HepG2 (cell line): ENCODE data around the gene GSKIP. TPM values are rescaled to one million over a fixed set of nuclear protein-coding genes. Genes with fewer than 3 reads are reported as not detected.

Source experiments
- ATAC-seq: fragments of 200-7000 bp; cut with Tn5 transposase; 3 replicates; pipeline ENCODE4 v1.9.1; 2020; ENCODE audit warnings: mild to moderate bottlenecking, moderate library complexity
- BruUV-seq: library from RNA; stranded (reverse); fragments of 400-500 nt; replicated peaks from 2 replicates; lab custom pipeline; 2021; lab: Mats Ljungman, UMichigan
- CTCF ChIA-PET: fragments of 300-600 bp; formaldehyde crosslinking; extraction: SDS; loops from one replicate; lab custom pipeline; 2021; ENCODE audit warnings: low total read pairs, inconsistent platforms, low intra/inter-chr PET ratio; lab: Yijun Ruan, JAX
- POLR2A ChIA-PET: fragments of 350-600 bp; sonication (Branson Sonifier 250); formaldehyde crosslinking; loops from one replicate; lab custom pipeline; 2020; ENCODE audit warnings: antibody characterized with exemption, inconsistent platforms; lab: Yijun Ruan, JAX
- DNase-seq: peaks from one replicate; pipeline ENCODE4 v3.0.0-alpha.2; 2015; ENCODE audit warnings: low spot score
- FAIRE-seq: peaks from 3 replicates; lab custom pipeline; 2011; peaks lifted over from hg19 to GRCh38; lab: Jason Lieb, UNC
- H2AFZ ChIP-seq: one replicate; pipeline ENCODE4 v1.6.1; 2011; ENCODE audit warnings: low read length, inconsistent platforms
- H3K27ac ChIP-seq: fragments of 300-600 bp; 3 replicates; pipeline ENCODE4 v1.8.0; 2011; ENCODE audit warnings: mixed run types, mild to moderate bottlenecking, mixed read lengths, low read length, inconsistent platforms; ENCODE audit not compliant: insufficient read depth; ENCODE audit errors: extremely low read length
- H3K27me3 ChIP-seq, 2 experiments: fragments of 200-600 bp in 1 of 2; 2 replicates in 1 of 2; 3 replicates in 1 of 2; pipeline versions ENCODE4 v1.6.0 to v1.8.0; 2011; ENCODE audit warnings: low read length in 2 of 2, mild to moderate bottlenecking in 2 of 2, moderate library complexity in 2 of 2, inconsistent platforms in 1 of 2; ENCODE audit not compliant: insufficient read depth in 2 of 2, control insufficient read depth in 1 of 2
- H3K36me3 ChIP-seq, 2 experiments: fragments of 200-600 bp in 1 of 2; replicated peaks in 1 of 2; 2 replicates in 1 of 2; 3 replicates in 1 of 2; pipeline versions ENCODE4 v1.5.1 to v1.8.0; 2011; ENCODE audit warnings: low read length in 2 of 2, inconsistent platforms in 1 of 2; ENCODE audit not compliant: insufficient read depth in 2 of 2, control insufficient read depth in 1 of 2
- H3K4me1 ChIP-seq: 2 replicates; pipeline ENCODE4 v1.5.1; 2012; ENCODE audit warnings: low read length, inconsistent platforms; ENCODE audit not compliant: insufficient read depth
- H3K4me2 ChIP-seq: 2 replicates; pipeline ENCODE4 v1.6.0; 2011; ENCODE audit warnings: low read depth, low read length, inconsistent platforms
- H3K4me3 ChIP-seq, 3 experiments: fragments of 200-600 bp in 1 of 3; sonication (generic), shearing (Covaris generic) in 1 of 3; replicated peaks in 1 of 3; 2 replicates each; pipeline ENCODE4 v1.5.1; 2011 to 2016; ENCODE audit warnings: low read length in 3 of 3, inconsistent platforms in 2 of 3, low read depth in 2 of 3, mild to moderate bottlenecking in 2 of 3, control low read depth in 1 of 3, mixed read lengths in 1 of 3; ENCODE audit not compliant: insufficient read depth in 1 of 3
- H3K79me2 ChIP-seq: one replicate; pipeline ENCODE4 v1.6.1; 2011; ENCODE audit warnings: low read length, inconsistent platforms; ENCODE audit not compliant: insufficient read depth
- H3K9ac ChIP-seq: 2 replicates; pipeline ENCODE4 v1.6.0; 2011; ENCODE audit warnings: mild to moderate bottlenecking, low read depth, low read length, inconsistent platforms; ENCODE audit not compliant: insufficient read depth
- H3K9me3 ChIP-seq: 2 replicates; pipeline ENCODE4 v1.5.1; 2012; ENCODE audit warnings: mild to moderate bottlenecking, low read length
- H4K20me1 ChIP-seq: 2 replicates; pipeline ENCODE4 v1.6.0; 2011; ENCODE audit warnings: inconsistent platforms, mild to moderate bottlenecking, low read length, moderate library complexity; ENCODE audit not compliant: insufficient read depth
- FOXP1 ChIP-seq, 2 experiments: fragments of 450-650 bp in 1 of 2; IDR thresholded peaks; 2 replicates each; pipeline ENCODE4 v1.6.1; 2017 to 2018; ENCODE audit warnings: antibody characterized with exemption in 1 of 2
- GZF1 ChIP-seq: sonication (generic); formaldehyde crosslinking; IDR thresholded peaks from 2 replicates; pipeline ENCODE4 v1.5.1; 2020; ENCODE audit warnings: mild to moderate bottlenecking, missing genetic modification reagents
- KAT8 ChIP-seq: IDR thresholded peaks from 2 replicates; pipeline ENCODE4 v1.6.1; 2016; ENCODE audit warnings: missing genetic modification reagents, missing compliant biosample characterization
- KLF16 ChIP-seq, 2 experiments: sonication (generic) in 1 of 2; formaldehyde crosslinking in 1 of 2; IDR thresholded peaks; 2 replicates each; pipeline versions ENCODE4 v1.6.1 to v1.8.0; 2016 to 2023; ENCODE audit warnings: missing genetic modification reagents in 2 of 2, missing compliant biosample characterization in 1 of 2
- ONECUT2 ChIP-seq: sonication (generic); formaldehyde crosslinking; IDR thresholded peaks from 2 replicates; pipeline ENCODE4 v1.4.0; 2020; ENCODE audit warnings: missing genetic modification reagents
- PHF8 ChIP-seq: sonication (generic); formaldehyde crosslinking; IDR thresholded peaks from 2 replicates; pipeline ENCODE4 v1.5.0; 2020; ENCODE audit warnings: missing genetic modification reagents
- ZFP41 ChIP-seq: sonication (generic); formaldehyde crosslinking; IDR thresholded peaks from 2 replicates; pipeline ENCODE4 v1.4.0; 2020; ENCODE audit warnings: mild to moderate bottlenecking, missing genetic modification reagents, borderline replicate concordance
- ZNF670 ChIP-seq: sonication (generic); formaldehyde crosslinking; IDR thresholded peaks from 2 replicates; pipeline ENCODE4 v1.8.0; 2022; ENCODE audit warnings: mild to moderate bottlenecking, missing genetic modification reagents, borderline replicate concordance
- WGBS: methylation state at CpG from one replicate; pipeline ENCODE4 v1.1.6; 2017; ENCODE audit warnings: low lambda C conversion rate; 5-methylcytosine and 5-hydroxymethylcytosine counted together
- in situ Hi-C: cut with HindIII; loops from 2 replicates; pipeline ENCODE4 v1.10.0; 2017; ENCODE audit warnings: low pct_unique_long_range_greater_than_20kb; ENCODE audit not compliant: extremely low pct_ligation_motif_present
- intact Hi-C: fragments of 100-400 bp; cut with micrococcal nuclease; formaldehyde crosslinking; loops from one replicate; pipeline ENCODE4 v1.10.0; 2022; ENCODE audit not compliant: unreplicated experiment
- polyA plus RNA-seq, 8 experiments: library from polyadenylated mRNA; depleted of rRNA in 3 of 8; stranded (reverse) in 7 of 8; unstranded in 1 of 8; fragments of >200 nt; fragmentation: Illumina TruSeq in 4 of 8; extraction: Trizol in 4 of 8; gene quantifications; 2 replicates each; pipeline versions ENCODE4 v1.2.1 to v1.2.3, GENCODE V29; 2011 to 2016; ENCODE audit warnings: low read depth in 4 of 8, missing spikeins in 1 of 8, mixed read lengths in 1 of 8; ENCODE audit not compliant: insufficient read depth in 1 of 8
- total RNA-seq, 5 experiments: library from RNA; depleted of rRNA; stranded (reverse); fragments of >200 nt; fragmentation: Illumina TruSeq; extraction: Trizol; gene quantifications; 2 replicates each; pipeline ENCODE4 v1.2.3, GENCODE V29; 2016; ENCODE audit warnings: low read depth in 1 of 5
- TF ChIP-seq, protein P1 (sequence below): sonication (generic); formaldehyde crosslinking; IDR thresholded peaks from 2 replicates; pipeline ENCODE4 v1.5.0; 2020; ENCODE audit warnings: missing genetic modification reagents
- TF ChIP-seq, protein P2 (sequence below): sonication (generic); formaldehyde crosslinking; IDR thresholded peaks from 2 replicates; pipeline ENCODE4 v1.5.1; 2020; ENCODE audit warnings: missing genetic modification reagents, mild to moderate bottlenecking, borderline replicate concordance
- TF ChIP-seq, protein P3 (sequence below): sonication (generic); formaldehyde crosslinking; IDR thresholded peaks from 2 replicates; pipeline ENCODE4 v1.5.1; 2020; ENCODE audit warnings: mild to moderate bottlenecking, missing genetic modification reagents, borderline replicate concordance
- TF ChIP-seq, protein P4 (sequence below): sonication (generic); formaldehyde crosslinking; IDR thresholded peaks from 2 replicates; pipeline ENCODE4; 2020; ENCODE audit warnings: missing genetic modification reagents, mild to moderate bottlenecking, borderline replicate concordance

GSKIP gene
- total and polyA plus RNA-seq, 2 of the 13 experiments (the other 11 are each of a cell fraction or from before 2014, with no cell fraction given) = 12.5 to 27.3 TPM

DNA sequence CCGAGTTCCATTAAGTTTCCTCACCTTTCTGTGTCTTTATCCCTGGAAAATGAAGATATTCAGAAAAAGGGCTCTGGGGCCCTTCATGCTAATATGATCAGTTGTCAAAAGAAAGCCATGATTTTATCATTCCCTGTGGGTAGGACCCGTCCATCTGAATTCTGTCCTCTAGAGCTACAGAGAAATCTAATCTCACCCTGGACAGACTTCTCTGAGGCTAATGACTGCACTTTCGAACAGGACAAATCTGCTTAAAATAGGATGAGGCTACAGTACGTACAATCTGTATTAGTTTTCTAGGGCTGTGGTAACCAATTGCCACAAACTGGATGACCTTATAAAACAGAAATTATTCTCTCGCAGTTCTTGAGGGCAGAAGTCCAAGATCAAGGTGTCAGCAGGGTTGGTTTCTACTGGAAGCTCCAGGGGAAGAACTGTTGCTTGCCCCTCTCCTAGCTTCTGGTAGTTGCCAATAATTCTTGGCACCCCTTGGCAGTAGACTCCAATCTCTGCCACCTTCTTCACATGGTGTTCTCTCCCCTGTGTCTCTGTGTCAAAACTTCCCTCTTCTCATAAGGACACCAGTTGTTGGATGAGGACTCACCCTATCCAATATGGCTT lies 29.9 kb downstream of the GSKIP start:
- Histone ChIP-seq H3K27me3 (no peaks in the 10 kb centered on the region; a peak in 1 of 5 replicates), H3K36me3 (no peaks in the 10 kb centered on the region), H3K4me1 (peaks cover 18% of the 10 kb centered on the region), H4K20me1 (no peaks in the 10 kb centered on the region), H3K9me3 (no peaks in the 10 kb centered on the region), H3K79me2 (no peaks in the 10 kb centered on the region), H3K4me3 (peak overlapping the region in 2 of 3 experiments; percentile 82 to 91; a peak in 2 of 6 replicates), H3K27ac (no peak overlapping the region), H3K9ac (peak overlapping the region; percentile 35; the same call in 1 of the 2 replicates), H3K4me2 (peak overlapping the region; percentile 97), H2AFZ (no peak overlapping the region)
- no peak for DNase-seq
- POLR2A ChIA-PET = no interaction called here
- in situ Hi-C loops (no loop called here), intact Hi-C loops (no loop called here)
- FAIRE-seq = no peak
- BruUV-seq = no TSS peak
- ATAC-seq = no peak
- WGBS = 79% methylated on average over 5 of the region's 5 CpGs
- CTCF ChIA-PET = no interaction called here
- no peak for TF ChIP-seq ZNF670 (CRISPR knock-in tag)
- TF ChIP-seq, protein P1, sequence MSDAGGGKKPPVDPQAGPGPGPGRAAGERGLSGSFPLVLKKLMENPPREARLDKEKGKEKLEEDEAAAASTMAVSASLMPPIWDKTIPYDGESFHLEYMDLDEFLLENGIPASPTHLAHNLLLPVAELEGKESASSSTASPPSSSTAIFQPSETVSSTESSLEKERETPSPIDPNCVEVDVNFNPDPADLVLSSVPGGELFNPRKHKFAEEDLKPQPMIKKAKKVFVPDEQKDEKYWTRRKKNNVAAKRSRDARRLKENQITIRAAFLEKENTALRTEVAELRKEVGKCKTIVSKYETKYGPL (CRISPR knock-in tag) = no peak
- TF ChIP-seq, protein P2, sequence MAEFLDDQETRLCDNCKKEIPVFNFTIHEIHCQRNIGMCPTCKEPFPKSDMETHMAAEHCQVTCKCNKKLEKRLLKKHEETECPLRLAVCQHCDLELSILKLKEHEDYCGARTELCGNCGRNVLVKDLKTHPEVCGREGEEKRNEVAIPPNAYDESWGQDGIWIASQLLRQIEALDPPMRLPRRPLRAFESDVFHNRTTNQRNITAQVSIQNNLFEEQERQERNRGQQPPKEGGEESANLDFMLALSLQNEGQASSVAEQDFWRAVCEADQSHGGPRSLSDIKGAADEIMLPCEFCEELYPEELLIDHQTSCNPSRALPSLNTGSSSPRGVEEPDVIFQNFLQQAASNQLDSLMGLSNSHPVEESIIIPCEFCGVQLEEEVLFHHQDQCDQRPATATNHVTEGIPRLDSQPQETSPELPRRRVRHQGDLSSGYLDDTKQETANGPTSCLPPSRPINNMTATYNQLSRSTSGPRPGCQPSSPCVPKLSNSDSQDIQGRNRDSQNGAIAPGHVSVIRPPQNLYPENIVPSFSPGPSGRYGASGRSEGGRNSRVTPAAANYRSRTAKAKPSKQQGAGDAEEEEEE = no peak
- TF ChIP-seq PHF8 = no peak
- no peak for TF ChIP-seq FOXP1 (IDR thresholded peaks at IDR 0.05)
- TF ChIP-seq FOXP1 (CRISPR knock-in tag; IDR thresholded peaks at IDR 0.05) = no peak
- TF ChIP-seq, protein P3, sequence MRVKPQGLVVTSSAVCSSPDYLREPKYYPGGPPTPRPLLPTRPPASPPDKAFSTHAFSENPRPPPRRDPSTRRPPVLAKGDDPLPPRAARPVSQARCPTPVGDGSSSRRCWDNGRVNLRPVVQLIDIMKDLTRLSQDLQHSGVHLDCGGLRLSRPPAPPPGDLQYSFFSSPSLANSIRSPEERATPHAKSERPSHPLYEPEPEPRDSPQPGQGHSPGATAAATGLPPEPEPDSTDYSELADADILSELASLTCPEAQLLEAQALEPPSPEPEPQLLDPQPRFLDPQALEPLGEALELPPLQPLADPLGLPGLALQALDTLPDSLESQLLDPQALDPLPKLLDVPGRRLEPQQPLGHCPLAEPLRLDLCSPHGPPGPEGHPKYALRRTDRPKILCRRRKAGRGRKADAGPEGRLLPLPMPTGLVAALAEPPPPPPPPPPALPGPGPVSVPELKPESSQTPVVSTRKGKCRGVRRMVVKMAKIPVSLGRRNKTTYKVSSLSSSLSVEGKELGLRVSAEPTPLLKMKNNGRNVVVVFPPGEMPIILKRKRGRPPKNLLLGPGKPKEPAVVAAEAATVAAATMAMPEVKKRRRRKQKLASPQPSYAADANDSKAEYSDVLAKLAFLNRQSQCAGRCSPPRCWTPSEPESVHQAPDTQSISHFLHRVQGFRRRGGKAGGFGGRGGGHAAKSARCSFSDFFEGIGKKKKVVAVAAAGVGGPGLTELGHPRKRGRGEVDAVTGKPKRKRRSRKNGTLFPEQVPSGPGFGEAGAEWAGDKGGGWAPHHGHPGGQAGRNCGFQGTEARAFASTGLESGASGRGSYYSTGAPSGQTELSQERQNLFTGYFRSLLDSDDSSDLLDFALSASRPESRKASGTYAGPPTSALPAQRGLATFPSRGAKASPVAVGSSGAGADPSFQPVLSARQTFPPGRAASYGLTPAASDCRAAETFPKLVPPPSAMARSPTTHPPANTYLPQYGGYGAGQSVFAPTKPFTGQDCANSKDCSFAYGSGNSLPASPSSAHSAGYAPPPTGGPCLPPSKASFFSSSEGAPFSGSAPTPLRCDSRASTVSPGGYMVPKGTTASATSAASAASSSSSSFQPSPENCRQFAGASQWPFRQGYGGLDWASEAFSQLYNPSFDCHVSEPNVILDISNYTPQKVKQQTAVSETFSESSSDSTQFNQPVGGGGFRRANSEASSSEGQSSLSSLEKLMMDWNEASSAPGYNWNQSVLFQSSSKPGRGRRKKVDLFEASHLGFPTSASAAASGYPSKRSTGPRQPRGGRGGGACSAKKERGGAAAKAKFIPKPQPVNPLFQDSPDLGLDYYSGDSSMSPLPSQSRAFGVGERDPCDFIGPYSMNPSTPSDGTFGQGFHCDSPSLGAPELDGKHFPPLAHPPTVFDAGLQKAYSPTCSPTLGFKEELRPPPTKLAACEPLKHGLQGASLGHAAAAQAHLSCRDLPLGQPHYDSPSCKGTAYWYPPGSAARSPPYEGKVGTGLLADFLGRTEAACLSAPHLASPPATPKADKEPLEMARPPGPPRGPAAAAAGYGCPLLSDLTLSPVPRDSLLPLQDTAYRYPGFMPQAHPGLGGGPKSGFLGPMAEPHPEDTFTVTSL (CRISPR knock-in tag) = no peak
- no peak for TF ChIP-seq ONECUT2 (CRISPR knock-in tag)
- TF ChIP-seq KAT8 (CRISPR knock-in tag) = no peak
- TF ChIP-seq KLF16 (CRISPR knock-in tag; IDR thresholded peaks at IDR 0.05) = no peak
- no peak for TF ChIP-seq ZFP41 (CRISPR knock-in tag)
- TF ChIP-seq, protein P4, sequence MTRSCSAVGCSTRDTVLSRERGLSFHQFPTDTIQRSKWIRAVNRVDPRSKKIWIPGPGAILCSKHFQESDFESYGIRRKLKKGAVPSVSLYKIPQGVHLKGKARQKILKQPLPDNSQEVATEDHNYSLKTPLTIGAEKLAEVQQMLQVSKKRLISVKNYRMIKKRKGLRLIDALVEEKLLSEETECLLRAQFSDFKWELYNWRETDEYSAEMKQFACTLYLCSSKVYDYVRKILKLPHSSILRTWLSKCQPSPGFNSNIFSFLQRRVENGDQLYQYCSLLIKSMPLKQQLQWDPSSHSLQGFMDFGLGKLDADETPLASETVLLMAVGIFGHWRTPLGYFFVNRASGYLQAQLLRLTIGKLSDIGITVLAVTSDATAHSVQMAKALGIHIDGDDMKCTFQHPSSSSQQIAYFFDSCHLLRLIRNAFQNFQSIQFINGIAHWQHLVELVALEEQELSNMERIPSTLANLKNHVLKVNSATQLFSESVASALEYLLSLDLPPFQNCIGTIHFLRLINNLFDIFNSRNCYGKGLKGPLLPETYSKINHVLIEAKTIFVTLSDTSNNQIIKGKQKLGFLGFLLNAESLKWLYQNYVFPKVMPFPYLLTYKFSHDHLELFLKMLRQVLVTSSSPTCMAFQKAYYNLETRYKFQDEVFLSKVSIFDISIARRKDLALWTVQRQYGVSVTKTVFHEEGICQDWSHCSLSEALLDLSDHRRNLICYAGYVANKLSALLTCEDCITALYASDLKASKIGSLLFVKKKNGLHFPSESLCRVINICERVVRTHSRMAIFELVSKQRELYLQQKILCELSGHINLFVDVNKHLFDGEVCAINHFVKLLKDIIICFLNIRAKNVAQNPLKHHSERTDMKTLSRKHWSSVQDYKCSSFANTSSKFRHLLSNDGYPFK (CRISPR knock-in tag) = no peak
- no peak for TF ChIP-seq GZF1 (CRISPR knock-in tag)
